CD4-positive, alpha-beta T cell treated with Interleukin-21 for 1 hour (primary cell): ENCODE data around the gene THG1L.
A peak's percentile ranks its signal among the peaks of the same experiment; 100 is the strongest.
"Not testable (repeated sequence)": the region's sequence is repeated elsewhere in the genome, so short reads cannot be mapped to it uniquely, and the experiment has no call there.

Experiments
- DNase-seq: peaks from one replicate; pipeline ENCODE4 v3.0.0-alpha.2; 2020

The THG1L gene

DNA sequence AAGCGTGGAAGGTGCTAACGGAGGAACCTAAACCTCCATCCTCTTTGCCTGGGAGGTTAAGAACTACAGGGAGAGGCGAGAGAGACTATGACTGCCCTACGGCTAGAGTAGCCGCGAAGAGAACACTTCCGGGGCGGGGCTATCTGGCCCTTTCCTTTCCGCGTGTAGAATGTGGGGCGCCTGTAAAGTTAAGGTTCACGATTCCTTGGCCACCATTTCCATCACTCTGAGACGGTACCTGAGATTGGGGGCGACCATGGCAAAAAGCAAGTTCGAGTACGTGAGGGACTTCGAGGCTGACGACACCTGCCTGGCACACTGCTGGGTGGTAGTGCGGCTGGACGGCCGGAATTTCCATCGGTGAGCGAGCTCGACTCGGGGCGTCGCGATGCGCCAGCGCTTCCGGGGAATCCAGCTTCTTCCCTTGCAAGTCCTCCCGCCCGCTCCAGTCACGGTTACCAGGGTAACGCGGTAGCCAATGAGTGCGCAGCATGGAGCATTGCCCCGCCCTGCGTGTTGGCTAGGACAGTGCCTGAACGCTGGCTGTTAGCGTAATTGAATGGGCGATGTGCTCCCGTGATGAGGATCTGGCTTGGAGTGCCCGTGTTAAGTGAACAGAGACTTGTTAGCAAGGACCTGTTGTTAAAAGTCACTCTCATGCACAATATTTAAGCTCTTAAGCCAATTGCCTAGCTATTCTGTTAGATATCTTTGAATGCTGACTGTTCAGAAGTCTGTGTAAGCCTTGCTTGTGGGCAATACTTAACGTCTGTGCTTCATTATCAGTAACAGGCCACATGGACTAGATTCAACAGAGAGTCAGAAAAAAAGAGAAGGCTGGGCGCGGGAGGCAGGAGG lies at the start of gene THG1L:
Gene THG1L (plus strand): TSS at position 149 of the 858 bp plus-strand sequence. CDS start 21 bp downstream, at position 170.
- peak; percentile 98 for DNase-seq

DNA sequence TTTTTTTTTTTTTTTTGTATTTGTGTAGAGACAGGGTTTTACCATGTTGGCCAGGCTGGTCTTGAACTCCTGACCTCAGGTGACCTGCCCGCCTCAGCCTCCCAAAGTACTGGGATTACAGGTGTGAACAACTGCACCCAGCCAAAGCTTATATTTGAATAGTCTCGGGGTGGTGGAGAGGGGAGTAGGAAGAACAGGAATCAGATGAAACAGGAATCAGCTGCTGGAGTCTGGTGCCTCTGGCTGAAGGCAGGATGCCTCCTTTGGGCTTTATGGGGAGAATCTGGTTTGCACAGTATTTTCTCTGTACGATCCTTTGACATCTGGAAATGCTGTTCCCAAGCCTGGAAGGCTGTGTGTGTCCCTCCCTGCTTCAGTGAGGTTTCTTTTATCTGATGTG lies 49.0 kb upstream of the THG1L start:
- DNase-seq, result no peak

DNA sequence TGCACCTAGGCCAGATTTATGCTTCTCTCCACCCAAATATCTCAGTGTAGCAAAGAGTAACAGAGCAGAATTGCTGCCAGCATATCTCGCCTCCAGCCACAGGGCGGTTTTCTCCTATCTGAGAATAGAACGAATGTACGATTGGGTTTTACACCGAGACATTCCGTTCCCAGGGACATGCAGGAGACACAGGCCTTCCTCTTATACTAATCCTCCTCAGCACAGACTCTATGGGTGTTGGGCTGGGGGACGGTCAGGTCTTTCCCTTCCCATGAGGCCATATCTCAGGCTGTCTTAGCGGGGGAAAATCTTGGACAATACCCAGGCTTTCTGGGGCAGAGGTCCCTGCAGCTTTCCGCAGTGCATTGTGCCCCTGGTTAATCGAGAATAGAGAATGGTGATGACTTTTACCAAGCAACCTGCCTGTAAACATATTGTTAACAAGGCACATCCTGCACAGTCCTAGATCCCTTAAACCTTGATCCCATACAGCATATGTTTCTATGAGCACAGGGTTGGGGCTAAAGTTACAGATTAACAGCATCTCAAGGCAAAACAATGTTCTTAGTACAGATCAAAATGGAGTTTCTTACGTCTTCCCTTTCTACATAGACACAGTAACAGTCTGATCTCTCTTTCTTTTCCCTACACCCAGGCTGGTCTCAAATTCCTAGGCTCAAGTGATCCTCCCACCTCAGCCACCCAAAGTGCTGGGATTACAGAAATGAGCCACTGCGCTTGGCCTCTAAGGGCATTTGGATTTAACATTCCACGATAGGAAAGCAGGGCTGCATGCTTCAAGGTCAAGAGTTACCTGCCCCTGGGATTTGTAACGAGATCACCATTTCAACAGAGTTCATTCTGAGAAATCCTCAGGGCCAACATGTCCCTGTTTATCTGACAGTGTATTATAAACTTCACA lies 44.7 kb upstream of the THG1L start:
- DNase-seq, result not testable (repeated sequence)

DNA sequence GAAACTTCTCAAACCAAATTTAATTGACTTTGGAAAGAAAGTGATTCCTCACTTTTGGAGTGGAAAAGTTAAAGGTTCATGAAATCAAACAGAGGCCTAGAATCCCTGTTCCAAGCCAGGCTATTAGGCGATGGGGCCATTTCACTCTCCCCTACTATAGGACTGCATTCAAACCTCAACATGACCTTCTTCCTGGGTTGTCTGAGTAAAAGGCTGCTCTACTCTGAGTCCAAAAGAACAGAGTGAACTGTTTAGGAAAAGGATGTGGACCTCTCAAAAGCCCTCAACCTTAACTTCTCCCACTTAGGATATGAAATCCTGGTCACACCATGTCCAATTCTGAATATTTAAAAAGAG lies 44.0 kb upstream of the THG1L start:
- DNase-seq, result no peak

DNA sequence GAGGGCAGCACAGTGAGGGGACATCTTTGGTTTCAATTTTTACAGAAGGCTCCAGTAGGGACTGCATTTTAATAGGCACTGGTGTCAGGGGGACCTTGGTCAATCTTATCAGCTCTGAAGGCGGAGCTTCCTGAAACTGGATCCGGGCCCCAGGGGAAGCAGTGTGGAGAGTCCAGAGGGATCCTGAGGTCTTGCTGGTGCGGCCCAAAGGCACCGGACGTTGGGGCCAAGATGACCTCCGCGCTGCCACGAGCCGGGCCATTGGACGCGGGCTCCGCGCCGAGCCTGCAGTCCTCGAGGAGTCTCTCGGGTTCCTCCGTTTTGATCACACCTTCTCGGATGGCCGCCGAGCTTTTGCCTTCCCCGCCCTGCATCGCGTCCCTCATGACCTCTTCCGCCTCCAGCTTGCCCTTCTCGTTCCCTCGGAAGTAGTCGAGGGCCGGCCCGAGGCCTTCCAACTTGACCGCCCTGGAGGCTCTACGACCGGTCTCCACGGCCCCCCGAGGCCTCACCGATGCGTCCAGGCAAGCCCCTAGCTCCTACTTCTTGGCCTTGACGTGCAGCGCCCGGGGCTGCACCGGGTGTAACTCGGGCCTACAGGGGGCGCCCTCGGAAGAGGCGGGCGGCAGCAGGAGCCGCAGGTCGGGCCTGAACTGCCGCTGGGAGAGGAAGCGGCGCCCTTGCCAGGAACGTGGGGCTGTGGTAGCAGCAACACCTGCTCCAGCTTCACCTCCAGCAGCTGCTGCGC lies 41.1 kb upstream of the THG1L start:
- DNase-seq, result peak; percentile 30

DNA sequence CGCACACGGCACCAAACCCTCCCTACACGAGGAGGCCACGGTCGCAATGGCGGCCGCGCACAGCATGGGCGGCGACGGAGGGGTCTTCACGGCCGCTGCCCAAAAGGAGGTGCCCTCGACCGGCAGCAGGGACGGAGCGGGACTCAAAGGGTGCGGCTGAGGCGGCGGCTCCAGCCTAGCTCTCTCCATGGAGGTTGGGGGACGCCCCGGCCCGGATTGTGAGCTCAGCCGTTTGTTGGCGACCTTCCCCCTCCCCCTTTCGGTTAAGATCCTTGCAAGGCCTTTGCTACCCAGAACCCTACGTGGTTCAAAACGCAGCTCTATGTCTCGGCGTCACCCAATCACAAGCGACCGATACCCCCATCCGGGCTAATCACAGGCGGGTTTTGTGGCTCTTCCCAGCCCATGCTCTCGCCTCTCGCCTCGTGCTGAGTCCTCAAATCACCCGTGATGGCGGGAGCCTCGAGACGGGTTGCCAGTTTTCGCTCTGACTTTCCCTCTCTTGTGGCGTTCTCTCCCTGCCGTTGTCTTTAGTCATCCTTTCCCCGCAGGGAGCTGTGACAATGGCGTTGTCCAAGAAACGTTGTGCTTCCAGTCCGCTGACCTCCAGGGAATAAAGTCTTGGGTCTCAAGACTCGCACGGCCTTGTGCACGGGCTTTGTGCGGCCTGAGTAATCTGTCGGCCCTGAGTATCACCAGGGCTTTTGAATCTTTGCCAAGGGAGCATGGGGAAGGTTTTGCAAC lies 40.4 kb upstream of the THG1L start:
- DNase-seq, result no peak

DNA sequence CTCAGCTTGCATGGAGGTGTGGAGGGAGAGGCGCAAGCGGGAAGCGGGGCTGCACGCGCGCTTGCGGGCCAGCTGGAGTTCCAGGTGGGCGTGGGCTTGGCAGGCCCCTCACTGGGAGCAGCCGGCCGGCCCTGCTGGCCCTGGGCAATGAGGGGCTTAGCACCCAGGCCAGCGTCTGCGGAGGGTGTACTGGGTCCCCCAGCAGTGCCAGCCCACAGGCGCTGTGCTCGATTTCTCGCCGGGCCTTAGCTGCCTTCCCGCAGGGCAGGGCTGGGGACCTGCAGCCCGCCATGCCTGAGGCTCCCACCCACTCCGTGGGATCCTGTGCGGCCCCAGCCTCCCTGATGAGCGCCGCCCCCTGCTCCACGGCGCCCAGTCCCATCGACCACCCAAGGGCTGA lies 37.4 kb upstream of the THG1L start:
- not testable (repeated sequence) for DNase-seq

DNA sequence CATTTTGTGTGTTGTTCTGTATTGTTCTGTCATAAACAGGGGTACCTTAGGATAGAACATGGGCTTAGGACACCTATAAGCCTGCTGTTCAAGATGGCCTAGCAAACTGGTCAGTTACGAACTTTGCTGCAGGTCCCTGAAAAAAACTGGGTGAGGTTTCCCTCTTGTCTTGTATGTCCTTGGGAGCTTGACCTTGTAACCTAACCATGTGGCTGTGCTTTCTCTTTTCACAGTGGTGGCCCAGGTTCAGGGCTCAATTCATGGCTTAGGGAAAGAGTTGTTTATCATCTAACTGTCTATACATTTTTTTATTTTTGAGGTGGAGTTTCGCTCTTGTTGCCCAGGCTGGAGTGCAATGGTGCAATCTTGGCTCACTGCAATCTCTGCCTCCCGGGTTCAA lies 35.1 kb upstream of the THG1L start:
- DNase-seq, result not testable (repeated sequence)

DNA sequence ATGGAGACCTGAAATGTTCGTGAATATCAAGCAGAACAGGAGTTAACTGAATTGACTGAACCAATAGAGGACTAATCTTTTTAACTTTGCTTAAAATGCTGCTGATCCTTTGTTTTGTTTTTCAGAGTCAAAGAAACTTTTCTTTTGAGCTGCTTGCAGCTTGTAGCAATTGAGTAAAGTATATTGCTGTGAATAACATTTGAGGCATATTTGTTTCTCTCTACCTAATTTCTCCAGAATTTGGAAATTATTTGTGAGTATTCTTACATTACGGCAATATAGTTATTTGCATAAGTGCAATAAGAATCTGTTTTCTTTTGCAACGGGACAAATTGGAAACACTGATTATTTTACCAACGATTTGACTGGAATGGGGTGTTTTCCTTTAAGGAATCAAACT lies 32.5 kb upstream of the THG1L start:
- DNase-seq, result not testable (repeated sequence)

DNA sequence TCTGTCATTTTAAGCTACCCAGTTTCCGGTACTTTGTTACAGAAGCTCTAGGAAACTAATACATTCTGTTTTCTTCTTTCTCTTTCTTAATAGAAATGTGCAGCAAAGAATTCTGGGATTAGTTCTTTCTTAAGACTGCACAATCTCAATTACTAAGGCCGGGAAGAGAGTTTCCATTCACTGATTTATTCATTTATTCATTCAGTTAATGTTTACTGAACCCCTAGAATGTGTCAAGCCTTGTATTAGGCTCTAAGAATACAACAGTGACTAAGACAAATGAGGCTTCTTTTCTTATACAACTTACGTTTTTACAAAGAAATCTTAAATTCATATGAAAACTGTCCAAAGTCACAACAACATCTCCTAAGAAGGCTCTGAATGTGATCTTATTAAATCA lies 27.5 kb upstream of the THG1L start:
- DNase-seq, result no peak

DNA sequence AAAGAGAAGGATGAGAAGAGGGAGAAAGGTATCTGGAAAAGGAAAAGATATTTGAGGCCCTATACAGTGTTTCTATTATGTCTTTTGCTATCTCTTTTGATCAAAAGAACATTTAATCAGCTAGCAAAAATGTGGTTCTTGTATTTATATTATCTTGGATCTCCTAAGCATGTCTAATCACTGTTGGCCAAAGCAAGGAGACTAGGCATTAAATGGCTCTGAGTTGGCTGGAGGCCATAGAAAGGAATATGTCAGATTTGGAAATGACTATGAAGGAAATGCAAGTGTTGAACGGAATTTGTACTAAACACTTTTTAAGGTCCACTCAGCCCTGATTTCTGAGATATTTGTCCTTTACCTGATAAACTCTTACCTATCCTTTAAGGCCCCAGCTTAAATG lies 22.4 kb upstream of the THG1L start:
- DNase-seq, result no peak

DNA sequence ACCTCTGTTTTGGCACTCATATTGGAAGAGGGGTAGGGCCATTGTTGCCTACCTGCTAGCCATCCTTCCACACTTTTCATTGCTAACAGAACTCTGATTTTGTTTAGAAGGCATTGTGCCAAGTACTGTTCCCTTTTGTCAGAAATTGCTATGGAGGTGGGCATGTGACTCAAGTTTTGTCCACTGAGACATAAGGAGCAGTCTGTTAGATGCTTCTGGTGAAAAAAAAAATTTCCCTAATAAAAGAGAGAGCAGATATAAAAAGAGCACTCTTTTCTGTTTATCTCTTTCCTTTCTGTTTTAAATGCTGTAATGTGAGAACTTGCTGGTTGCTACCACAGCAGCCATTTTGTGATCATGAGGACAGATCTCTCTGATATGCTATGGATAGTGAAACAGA lies 21.9 kb upstream of the THG1L start:
- DNase-seq, result no peak

DNA sequence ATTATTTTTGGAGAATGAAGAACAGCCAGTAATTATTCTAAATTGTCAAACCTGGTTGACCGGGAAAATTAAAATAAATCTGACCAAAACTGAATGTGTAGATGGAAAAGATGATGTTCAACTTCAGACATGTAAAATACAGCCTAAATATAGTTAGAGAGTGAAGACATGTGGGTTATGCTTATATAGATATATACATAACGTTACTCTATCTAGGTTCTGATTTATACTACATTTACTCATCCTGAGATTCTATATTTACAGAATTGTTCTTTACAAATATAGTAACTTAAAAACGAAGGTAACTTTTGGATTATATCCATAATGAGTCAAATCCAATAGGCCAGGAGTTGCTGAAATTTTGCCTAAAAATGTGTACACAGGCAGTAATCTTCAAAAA lies 20.8 kb upstream of the THG1L start:
- no peak for DNase-seq

DNA sequence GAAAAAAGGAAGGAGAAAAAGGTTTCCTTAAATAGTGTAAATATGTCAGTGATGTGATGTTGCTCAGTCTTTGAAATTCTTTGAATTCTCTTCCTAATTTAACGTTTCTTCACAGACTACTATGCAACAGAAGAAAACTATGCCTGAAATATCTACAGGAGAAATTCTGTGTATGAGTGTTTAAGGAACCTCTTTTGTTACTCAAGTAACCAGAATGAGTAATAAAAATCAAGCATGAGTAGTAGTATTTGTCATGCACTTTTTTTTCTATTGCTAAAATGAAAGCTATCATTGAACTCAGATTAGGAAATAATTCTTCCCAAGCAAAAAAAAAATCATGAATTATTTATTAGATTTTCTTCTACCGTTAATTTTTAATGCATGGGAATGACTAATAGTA lies 20.3 kb upstream of the THG1L start:
- no peak for DNase-seq

DNA sequence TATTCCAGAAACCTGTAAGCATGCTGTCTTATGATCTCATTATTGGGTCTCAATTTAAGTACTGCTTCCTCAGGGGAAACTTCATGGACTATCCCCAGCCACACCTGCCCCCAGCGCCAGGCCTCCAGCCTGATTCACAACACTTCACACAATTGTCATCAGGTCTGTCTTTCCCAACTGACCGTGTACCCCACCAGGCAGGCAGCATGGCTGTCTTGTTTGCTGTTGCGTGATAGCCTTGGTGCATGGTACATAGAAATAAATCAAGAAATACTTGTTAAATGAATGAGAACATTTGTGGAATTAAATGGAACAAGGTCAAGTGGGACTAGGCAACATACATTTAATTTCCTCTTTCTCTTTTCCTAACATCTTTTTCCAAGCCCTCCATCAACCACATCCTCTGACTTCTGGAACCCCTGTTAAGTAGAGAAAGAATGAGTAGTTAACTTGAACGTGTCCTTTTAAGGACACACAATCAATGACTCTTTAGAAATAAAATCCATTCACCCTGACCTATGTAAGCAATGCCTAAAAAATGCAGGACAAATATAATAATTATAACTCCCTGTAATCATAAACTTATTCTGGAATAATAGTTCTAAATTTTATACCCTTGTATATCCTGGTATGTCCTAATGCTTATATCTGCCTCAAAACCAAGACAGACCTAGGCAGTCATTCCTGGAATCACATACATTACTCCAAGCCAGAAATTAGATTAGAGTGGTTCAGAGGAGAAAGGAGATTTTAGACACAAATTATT lies 17.2 kb upstream of the THG1L start:
- no peak for DNase-seq

DNA sequence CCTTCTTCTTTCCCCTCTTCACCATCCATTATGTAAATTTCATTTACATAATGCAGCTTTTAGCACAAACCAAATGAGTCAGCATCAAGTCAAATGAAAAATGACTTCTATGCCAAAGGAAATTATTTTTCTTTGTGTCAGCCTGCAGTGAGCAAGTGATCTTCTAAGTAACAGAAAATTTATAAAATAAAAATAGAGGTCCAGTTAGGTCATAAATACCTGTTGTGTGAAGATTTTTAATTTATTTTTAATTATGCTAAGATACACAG lies 16.7 kb upstream of the THG1L start:
- DNase-seq, result no peak

DNA sequence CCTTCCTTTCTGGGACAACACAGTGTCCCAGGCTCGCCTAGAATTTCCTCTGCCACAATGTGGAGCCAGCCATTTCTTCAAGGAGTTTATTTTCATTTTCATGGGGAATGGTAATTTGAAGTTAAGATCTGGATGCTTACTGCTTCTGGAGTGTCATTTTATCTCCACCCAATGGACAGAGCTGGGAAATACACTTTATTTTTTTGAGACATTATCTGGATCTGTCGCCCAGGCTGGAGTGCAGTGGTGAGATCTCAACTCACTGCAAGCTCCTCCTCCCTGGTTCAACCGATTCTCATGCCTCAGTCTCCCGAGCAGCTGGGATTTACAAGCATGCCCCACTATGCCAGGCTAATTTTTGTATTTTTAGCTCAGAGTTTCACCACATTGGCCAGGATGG lies 12.7 kb upstream of the THG1L start:
- DNase-seq, result peak; percentile 65

DNA sequence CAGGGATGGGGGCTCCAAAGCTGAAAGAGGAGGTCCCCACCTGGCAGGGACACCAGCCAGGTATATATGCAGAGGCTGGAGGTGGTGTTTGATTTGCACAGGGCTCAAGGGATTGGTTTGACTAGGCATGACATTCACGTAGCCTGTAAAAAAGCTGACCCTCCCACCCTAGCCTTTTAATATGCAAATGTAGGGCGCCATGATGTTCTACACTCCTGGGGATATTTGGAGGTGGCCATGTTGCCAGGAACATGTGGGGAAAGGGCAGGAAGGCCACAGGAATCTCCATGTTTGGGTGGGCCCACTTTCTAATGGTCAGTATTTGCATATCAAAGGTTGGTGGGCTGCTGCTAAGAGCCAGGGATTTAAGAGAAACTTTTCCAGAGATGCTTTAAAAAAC lies 12.0 kb upstream of the THG1L start:
- DNase-seq, result no peak

DNA sequence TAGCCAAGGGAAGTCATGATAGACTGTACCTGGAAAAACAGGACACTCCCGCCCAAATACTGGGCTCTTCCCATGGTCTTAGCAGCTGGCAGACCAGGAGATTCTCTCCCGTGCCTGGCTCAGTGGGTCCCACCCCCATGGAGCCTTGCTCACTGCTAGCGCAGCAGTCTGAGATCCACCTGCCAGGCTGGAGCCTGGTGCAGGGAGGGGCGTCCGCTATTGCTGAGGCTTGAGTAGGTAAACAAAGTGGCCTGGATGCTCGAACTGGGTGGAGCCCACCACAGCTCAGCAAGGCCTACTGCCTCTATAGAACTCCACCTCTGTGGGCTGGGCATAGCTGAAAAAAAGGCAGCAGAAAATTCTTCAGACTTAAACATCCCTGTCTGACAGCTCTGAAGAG lies 10.1 kb upstream of the THG1L start:
- no peak for DNase-seq

DNA sequence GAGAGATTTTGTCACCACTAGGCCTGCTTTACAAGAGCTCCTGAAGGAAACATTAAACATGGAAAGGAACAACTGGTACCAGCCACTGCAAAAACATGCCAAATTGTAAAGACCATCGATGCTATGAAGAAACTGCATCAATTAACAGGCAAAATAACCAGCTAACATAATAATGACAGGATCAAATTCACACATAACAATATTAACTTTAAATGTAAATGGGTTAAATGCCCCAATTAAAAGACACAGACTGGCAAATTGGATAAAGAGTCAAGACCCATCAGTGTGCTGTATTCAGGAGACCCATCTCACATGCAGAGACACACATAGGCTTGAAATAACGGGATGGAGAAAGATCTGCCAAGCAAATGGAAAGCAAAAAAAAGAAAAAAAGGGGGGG lies 8.3 kb upstream of the THG1L start:
- DNase-seq, result not testable (repeated sequence)

DNA sequence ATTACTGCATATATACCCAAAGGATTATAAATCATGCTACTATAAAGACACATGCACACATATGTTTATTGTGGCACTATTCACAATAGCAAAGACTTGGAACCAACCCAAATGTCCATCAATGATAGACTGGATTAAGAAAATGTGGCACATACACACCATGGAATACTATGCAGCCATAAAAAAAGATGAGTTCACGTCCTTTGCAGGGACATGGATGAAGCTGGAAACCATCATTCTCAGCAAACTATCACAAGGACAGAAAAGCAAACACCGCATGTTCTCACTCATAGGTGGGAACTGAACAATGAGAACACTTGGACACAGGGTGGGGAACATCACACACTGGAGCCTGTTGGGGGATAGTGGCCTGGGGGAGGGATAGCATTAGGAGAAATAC lies 4.6 kb upstream of the THG1L start:
- not testable (repeated sequence) for DNase-seq

DNA sequence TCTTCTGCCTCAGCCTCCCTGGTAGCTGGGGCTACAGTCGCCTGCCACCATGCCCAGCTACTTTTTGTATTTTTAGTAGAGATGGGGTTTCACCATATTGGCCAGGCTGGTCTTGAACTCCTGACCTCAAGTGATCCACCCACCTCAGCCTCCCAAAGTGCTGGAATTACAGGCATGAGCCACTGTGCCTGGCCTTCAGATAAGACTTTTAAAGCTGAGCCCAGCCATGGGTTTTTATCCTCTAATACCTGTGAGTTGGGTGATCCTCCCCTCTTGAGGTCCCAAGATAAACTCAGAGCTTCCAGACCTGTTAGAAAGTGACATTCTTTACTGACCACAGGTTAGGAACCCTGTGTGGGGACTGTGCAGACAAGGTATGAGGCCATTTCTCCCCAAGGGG lies 3.4 kb upstream of the THG1L start:
- not testable (repeated sequence) for DNase-seq
